Peyer's patch (tissue), 4 donors: ENCODE results near the gene ZC3H18. TPM values are rescaled to one million over a fixed set of nuclear protein-coding genes. Genes with fewer than 3 reads are reported as not detected.
A peak's percentile ranks its signal among the peaks of the same experiment; 100 is the strongest.

Experiments used
- DNase-seq, 3 donors: peaks; one replicate each; pipeline ENCODE4 v3.0.0-alpha.2; 2017 to 2019
- H3K27ac ChIP-seq, 4 donors: fragments of 200-600 bp; sonication (generic); one replicate each; pipeline ENCODE4 v1.5.1; 2016 to 2019
- H3K27me3 ChIP-seq, 2 donors: fragments of 200-600 bp; sonication (generic); one replicate each; pipeline ENCODE4 v1.5.1; 2019
- H3K36me3 ChIP-seq, 3 donors: fragments of 200-600 bp; sonication (generic); one replicate each; pipeline ENCODE4 v1.5.1; 2016 to 2019
- H3K4me1 ChIP-seq, 4 donors: fragments of 200-600 bp; sonication (generic); one replicate each; pipeline ENCODE4 v1.5.1; 2016 to 2019
- H3K4me3 ChIP-seq, 4 donors: fragments of 200-600 bp; sonication (generic); 1 replicate in 3 of 4; 2 replicates in 1 of 4; pipeline ENCODE4 v1.5.1; 2016 to 2019; ENCODE audit warnings: mild to moderate bottlenecking in 1 of 4
- H3K9me3 ChIP-seq, 4 donors: fragments of 200-600 bp; sonication (generic); one replicate each; pipeline ENCODE4 v1.5.1; 2016 to 2019; ENCODE audit warnings: mild to moderate bottlenecking in 1 of 4
- POLR2A ChIP-seq, 2 donors: fragments of 450-650 bp; IDR thresholded peaks; one replicate each; pipeline ENCODE4 v1.5.1; 2017; ENCODE audit warnings: antibody characterized with exemption in 2 of 2, mild to moderate bottlenecking in 2 of 2, moderate library complexity in 2 of 2
- total RNA-seq, 4 donors: library from RNA; depleted of rRNA; stranded (reverse); fragments of >200 nt; gene quantifications; one replicate each; pipeline ENCODE4 v1.1.0, GENCODE V29; 2016
- TF ChIP-seq, protein P1 (sequence below), 6 experiments: fragments of 450-650 bp in 4 of 6; fragments of 200-600 bp in 2 of 6; sonication (generic) in 1 of 6; IDR thresholded peaks; one replicate each; pipeline ENCODE4 v1.5.1; 2017 to 2019; ENCODE audit warnings: antibody characterized with exemption in 6 of 6, mild to moderate bottlenecking in 3 of 6, moderate library complexity in 1 of 6

Gene ZC3H18
- total RNA-seq, 4 donors from 2014 or later: 22.8 to 47.0 (median 32.9) TPM

GRCh38 chr16:88678224-88678979 lies 108.2 kb downstream of the ZC3H18 start:
- Histone ChIP-seq H3K36me3 (no peaks in the 10 kb centered on the region), H3K4me3 (no peak overlapping the region), H3K27ac (no peak overlapping the region), H3K27me3 (no peaks in the 10 kb centered on the region), H3K4me1 (peaks cover 0 to 19% (median 13%) of the 10 kb centered on the region in 4 donors), H3K9me3 (no peaks in the 10 kb centered on the region)
- TF ChIP-seq, protein P1, sequence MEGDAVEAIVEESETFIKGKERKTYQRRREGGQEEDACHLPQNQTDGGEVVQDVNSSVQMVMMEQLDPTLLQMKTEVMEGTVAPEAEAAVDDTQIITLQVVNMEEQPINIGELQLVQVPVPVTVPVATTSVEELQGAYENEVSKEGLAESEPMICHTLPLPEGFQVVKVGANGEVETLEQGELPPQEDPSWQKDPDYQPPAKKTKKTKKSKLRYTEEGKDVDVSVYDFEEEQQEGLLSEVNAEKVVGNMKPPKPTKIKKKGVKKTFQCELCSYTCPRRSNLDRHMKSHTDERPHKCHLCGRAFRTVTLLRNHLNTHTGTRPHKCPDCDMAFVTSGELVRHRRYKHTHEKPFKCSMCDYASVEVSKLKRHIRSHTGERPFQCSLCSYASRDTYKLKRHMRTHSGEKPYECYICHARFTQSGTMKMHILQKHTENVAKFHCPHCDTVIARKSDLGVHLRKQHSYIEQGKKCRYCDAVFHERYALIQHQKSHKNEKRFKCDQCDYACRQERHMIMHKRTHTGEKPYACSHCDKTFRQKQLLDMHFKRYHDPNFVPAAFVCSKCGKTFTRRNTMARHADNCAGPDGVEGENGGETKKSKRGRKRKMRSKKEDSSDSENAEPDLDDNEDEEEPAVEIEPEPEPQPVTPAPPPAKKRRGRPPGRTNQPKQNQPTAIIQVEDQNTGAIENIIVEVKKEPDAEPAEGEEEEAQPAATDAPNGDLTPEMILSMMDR (IDR thresholded peaks at IDR 0.05): no peak
- DNase-seq: no peak

- TF ChIP-seq POLR2A (IDR thresholded peaks at IDR 0.05): no peak
- TF ChIP-seq, protein P1 (IDR thresholded peaks at IDR 0.05): no peak
- H3K27ac ChIP-seq: peak overlapping the region in 2 of 4 donors; percentile 25 to 92
- H3K4me3 ChIP-seq: no peak overlapping the region
- H3K9me3 ChIP-seq: no peaks in the 10 kb centered on the region
- no peaks in the 10 kb centered on the region for H3K36me3 ChIP-seq
- peaks cover 0 to 6% of the 10 kb centered on the region in 2 donors for H3K27me3 ChIP-seq
- no peak for DNase-seq
- H3K4me1 ChIP-seq: peaks cover 0 to 29% (median 18%) of the 10 kb centered on the region in 4 donors
These were observed 110.4 kb downstream of the ZC3H18 start for GRCh38 chr16:88680554-88681083.

GRCh38 chr16:88681084-88681680 lies 111.0 kb downstream of the ZC3H18 start:
- no peaks in the 10 kb centered on the region for H3K36me3 ChIP-seq
- H3K9me3 ChIP-seq: no peaks in the 10 kb centered on the region
- DNase-seq: peak; percentile 80 to 93 (median 87)
- no peak for TF ChIP-seq POLR2A (IDR thresholded peaks at IDR 0.05)
- TF ChIP-seq, protein P1 (IDR thresholded peaks at IDR 0.05): peak; percentile 18 to 75 (median 55)
- H3K27ac ChIP-seq: peak overlapping the region; percentile 63 to 92 (median 87)
- peaks cover 0 to 29% (median 20%) of the 10 kb centered on the region in 4 donors for H3K4me1 ChIP-seq
- peak overlapping the region in 3 of 4 donors; percentile 6 to 36 (median 23) for H3K4me3 ChIP-seq
- peaks cover 0 to 9% of the 10 kb centered on the region in 2 donors for H3K27me3 ChIP-seq

Other genes starting within 250 kb of the ZC3H18 start
- 1 to 10 TPM in 1 of 4 donors, under 1 TPM in 3; 0.18 to 1.7 (median 0.64) TPM for gene ZNF469, start 187.4 kb upstream of the ZC3H18 start, total RNA-seq
- 1 to 10 TPM; 3.0 to 7.9 (median 4.9) TPM for gene ZFPM1, start 117.1 kb upstream of the ZC3H18 start, total RNA-seq
- not detected for gene IL17C, start 68.2 kb downstream of the ZC3H18 start, total RNA-seq
- 100 to 1,000 TPM; 131 to 162 (median 141) TPM for gene CYBA, start 80.7 kb downstream of the ZC3H18 start, total RNA-seq
- gene MVD, start 92.7 kb downstream of the ZC3H18 start, total RNA-seq: 100 to 1,000 TPM in 1 of 4 donors, 10 to 100 TPM in 3; 36.8 to 107 (median 60.6) TPM
- gene SNAI3, start 116.1 kb downstream of the ZC3H18 start, total RNA-seq: under 1 TPM in 2 of 4 donors, not detected in 2; 0.70 to 0.80 TPM
- gene RNF166, start 136.0 kb downstream of the ZC3H18 start, total RNA-seq: 10 to 100 TPM; 14.5 to 64.4 (median 23.1) TPM
- 10 to 100 TPM in 2 of 4 donors, 1 to 10 TPM in 2; 3.9 to 25.1 (median 9.3) TPM for gene CTU2, start 136.1 kb downstream of the ZC3H18 start, total RNA-seq
- gene PIEZO1, start 214.8 kb downstream of the ZC3H18 start, total RNA-seq: 100 to 1,000 TPM in 3 of 4 donors, 10 to 100 TPM in 1; 76.9 to 218 (median 183) TPM
- 10 to 100 TPM in 2 of 4 donors, 1 to 10 TPM in 2; 7.9 to 28.1 (median 10.1) TPM for gene CDT1, start 233.4 kb downstream of the ZC3H18 start, total RNA-seq
- 100 to 1,000 TPM; 109 to 190 (median 122) TPM for gene APRT, start 241.5 kb downstream of the ZC3H18 start, total RNA-seq